GM12873 (cell line): ENCODE data around the gene RAD51AP2.

ENCODE experiments used
- TF ChIP-seq, protein P1 (sequence below): IDR thresholded peaks from 2 replicates; pipeline ENCODE4 v1.5.1; 2012; ENCODE audit warnings: low read depth, mild to moderate bottlenecking, moderate library complexity, low read length, control low read depth; ENCODE audit not compliant: insufficient read depth; ENCODE audit errors: missing control alignments

The RAD51AP2 gene

DNA sequence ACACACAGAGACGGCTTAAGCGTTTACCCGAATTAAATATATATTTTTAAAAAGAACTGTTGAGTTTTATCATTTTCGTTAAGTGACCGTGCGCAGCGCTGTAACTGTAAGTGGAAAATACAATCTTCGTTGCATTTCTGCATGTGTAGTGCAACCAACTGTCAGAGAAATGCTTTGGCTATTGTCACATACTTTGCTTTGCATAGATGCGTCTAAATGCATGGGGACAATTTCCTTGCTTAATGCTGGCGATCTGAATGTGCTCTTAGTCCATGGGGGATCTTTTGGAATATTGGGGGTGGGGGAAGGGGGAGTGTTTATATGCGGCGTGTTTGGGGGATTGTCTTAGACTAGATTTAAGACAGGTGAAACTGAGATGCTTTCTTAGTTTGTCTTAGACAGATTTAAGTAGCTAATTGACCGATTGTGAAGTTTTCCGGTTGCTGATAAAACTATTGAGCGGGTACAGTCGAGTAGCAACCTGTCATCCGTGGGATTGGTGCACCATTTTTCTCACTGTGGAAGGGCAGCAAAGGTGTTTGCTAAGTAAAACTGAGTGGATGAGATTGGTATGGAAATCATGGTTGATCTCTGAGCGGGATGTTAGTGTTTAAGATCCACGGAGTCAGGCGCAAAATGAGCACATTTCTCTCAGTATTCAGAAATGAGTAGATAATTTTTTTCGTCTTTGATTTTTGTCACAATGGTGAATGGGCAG, 22.7 kb upstream of the RAD51AP2 start:
- TF ChIP-seq, protein P1, sequence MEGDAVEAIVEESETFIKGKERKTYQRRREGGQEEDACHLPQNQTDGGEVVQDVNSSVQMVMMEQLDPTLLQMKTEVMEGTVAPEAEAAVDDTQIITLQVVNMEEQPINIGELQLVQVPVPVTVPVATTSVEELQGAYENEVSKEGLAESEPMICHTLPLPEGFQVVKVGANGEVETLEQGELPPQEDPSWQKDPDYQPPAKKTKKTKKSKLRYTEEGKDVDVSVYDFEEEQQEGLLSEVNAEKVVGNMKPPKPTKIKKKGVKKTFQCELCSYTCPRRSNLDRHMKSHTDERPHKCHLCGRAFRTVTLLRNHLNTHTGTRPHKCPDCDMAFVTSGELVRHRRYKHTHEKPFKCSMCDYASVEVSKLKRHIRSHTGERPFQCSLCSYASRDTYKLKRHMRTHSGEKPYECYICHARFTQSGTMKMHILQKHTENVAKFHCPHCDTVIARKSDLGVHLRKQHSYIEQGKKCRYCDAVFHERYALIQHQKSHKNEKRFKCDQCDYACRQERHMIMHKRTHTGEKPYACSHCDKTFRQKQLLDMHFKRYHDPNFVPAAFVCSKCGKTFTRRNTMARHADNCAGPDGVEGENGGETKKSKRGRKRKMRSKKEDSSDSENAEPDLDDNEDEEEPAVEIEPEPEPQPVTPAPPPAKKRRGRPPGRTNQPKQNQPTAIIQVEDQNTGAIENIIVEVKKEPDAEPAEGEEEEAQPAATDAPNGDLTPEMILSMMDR, result no peak

DNA sequence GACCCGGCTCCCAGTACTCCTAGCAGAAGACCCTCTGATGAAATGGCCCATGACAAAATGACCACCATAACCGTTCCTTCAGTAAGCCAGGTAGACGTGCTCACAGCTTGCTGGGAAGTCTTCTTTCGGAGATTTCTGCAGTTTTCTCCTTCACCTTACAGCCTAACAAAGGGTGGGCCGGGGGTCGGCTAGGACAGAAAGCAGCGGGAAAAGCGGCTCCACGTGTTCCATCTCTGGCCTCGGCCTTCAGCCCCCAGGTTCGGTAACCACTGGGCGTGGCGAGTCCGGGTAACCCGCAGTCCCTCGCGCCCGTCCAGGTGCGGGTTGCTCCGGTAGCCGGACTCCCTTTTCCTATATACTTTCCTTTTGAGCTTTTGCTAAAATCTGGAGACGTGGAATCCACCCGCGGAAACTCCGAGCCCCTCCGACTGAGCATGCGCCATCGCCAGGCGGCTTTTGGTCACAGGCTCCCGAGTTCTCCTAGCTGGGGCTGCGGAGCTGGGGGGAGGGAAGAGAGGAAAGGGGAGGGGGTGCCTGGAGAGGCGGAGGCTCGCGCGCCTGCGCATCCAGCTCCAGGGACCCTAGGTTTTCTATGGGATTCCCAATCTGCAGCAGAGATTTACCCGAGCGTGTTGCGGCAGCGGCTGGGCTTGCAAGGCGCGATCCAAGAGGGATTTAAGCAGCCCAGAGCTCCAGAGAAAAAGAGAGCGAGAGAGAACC, 22.0 kb upstream of the RAD51AP2 start, which contains the start of gene VSNL1:
Gene VSNL1 (plus strand): TSS at position 604 of the 720 bp plus-strand sequence. CDS start 51,379 bp downstream, outside the sequence.
- TF ChIP-seq, protein P1, result no peak

DNA sequence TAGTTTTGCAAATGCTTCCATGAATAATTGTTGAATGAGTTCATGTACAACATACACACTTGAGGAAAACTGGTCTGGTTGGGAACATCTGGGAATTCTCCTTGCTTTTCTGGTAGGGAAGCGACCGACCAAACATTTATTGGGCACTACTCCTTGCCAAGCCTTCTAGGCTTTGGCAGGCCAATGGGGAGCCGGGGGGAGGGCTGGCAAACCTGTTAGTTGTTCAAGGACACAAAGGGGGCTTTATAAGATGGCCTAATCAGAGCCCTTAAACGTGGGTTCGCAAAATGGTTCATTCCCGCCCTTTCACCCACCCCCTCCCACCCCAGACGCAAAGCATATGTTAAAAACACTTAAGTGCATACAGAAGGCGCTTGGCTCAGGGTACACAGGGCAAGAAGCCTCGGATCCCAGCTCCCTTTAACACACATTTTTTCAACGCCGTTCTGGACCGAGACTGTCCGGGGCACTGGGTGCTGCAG, 21.4 kb upstream of the RAD51AP2 start:
- TF ChIP-seq, protein P1, result no peak

DNA sequence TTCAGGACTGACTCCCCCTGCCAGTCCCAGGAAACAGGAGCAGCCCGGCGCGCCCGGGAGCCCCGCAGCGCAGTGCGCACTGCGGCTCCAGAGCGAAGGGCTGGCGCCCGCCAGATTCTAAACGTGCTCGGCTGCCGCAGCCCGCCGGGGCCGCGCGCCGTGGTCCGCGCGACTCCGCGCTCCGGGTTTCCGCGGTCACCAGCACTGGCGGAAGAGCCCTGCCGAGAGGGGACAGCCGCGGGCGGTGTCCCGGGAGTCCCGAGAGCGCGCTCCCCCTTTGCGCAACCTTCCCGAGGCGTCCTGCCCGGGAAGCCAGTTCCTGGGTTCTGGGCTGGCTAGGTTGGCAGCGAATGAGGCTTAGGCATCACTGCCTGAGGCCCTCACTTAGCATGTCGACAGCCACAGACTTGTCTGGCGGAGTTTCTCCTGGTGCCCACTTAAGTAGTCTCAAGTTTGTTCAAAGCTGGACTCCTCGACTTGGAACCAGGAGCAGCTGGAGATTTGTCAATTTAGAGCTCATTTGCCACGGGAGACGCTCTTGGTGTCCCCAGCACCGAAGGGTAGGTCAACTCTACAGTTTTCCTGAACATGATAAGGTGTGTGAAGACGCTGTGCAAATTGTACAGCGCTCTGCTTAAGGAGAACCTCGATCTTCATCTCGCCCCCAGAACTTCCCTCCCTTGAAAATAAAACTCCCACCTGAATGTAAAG, 20.8 kb upstream of the RAD51AP2 start:
- TF ChIP-seq, protein P1, result no peak

DNA sequence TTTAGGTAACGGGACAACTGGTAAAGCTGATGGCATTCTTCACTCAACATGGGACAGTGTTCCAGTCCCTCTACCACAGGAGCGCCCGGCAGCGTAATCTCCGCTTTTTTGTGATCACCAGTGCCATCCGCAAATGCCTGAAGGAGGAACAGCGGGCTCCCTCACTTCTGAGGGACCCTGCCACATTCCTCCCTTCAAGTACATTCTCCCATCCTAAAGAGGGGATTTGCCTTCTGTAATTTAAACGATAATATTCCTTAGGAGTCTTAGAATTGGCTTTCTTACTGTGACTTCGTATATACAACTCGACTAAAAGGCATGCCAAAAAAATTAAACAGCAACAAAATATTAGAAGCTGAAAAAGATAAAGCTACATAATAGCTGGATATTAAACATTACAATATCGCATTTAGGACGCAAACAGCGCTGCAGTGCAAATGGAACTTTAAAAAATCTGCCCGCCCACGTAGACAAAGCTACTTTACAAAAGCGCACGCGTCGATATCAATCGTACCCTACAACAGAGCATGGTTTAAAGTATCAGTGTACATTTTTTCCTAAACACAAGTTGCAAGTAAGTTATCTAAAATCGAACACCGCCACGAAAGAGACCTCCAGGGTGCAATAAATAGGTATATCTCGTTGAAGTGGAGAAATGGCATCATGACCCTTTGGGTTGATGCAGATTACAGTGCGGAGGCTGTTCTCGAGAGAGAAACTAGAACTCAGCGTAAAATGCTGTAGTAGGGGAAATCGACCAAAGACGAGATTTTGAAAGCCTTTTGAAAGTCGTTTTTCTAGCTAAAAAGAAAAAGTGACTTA, 20.0 kb upstream of the RAD51AP2 start:
- TF ChIP-seq, protein P1, result no peak

DNA sequence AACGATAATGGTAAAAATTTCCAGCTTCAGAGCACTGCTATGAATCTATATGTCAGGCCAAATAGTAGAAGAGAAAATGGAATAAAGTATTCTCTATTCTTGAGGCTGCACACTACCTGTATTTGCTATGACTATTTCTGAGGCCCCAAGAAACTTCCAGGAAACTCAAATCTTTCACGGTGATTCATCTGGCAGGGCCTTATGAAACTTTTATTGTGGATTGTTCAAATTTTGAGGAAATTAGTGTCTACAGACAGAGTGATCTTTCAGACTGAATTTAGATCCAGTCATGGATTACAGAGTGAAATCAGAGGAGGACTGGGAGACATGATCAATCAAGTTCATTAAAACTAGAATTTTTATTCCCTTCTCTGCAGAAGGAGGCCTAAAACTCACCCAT, 18.2 kb upstream of the RAD51AP2 start:
- TF ChIP-seq, protein P1, result no peak
